ENCODE results near the gene CACNA1E. TPM values are rescaled to one million over a fixed set of nuclear protein-coding genes. Genes with fewer than 3 reads are reported as not detected.

Gene CACNA1E
- total RNA-seq, 1 experiment from 2014 or later, result 0.46 TPM

- no CpG with 5 or more reads among the region's 5 CpGs for WGBS (ENCODE audit: extremely low coverage, insufficient read length, low lambda C conversion rate)
- H3K9me3 Mint-ChIP-seq, result no peaks in the 10 kb centered on the region
- no peak overlapping the region for H2BK5ac ChIP-seq (ENCODE audit: insufficient read length, low read length)
- H3K4me1 Mint-ChIP-seq, result peaks cover 20 to 25% of the 10 kb centered on the region in 2 experiments
- H3K23me2 ChIP-seq (ENCODE audit: insufficient read length, low read depth, low read length, poor library complexity, severe bottlenecking), result no peaks in the 10 kb centered on the region
- peaks cover 4% of the 10 kb centered on the region; the same call in 1 of the 2 replicates for H3K27me3 Mint-ChIP-seq (ENCODE audit: low read depth)
- no peak overlapping the region for H2BK120ac ChIP-seq (ENCODE audit: low read depth, low read length, poor library complexity, severe bottlenecking)
- H4K20me1 ChIP-seq (ENCODE audit: control insufficient read depth, insufficient read depth, insufficient read length), result no peaks in the 10 kb centered on the region
- no peak overlapping the region for H3K14ac ChIP-seq (ENCODE audit: insufficient read depth, low read length)
- H3K4me1 ChIP-seq (ENCODE audit: insufficient read depth, low read length), result no peaks in the 10 kb centered on the region
- no peak overlapping the region for H3T11ph ChIP-seq (ENCODE audit: low read length)
- H3K4me2 ChIP-seq (ENCODE audit: insufficient read depth, insufficient read length, low read length), result no peak overlapping the region
- no peak overlapping the region for H2AFZ ChIP-seq (ENCODE audit: low read length)
- no peak overlapping the region for H4K5ac ChIP-seq (ENCODE audit: insufficient read length, low read depth, low read length)
- H3K27me3 ChIP-seq (ENCODE audit: insufficient read depth, low read length), result no peaks in the 10 kb centered on the region
- no peaks in the 10 kb centered on the region for H3K36me3 Mint-ChIP-seq (ENCODE audit: insufficient read depth in 1 of 3, low read depth in 3 of 3)
- no peaks in the 10 kb centered on the region for H3K79me1 ChIP-seq (ENCODE audit: insufficient read depth, low read depth, low read length, poor library complexity, severe bottlenecking)
- no peak overlapping the region for H2BK20ac ChIP-seq (ENCODE audit: low read depth, low read length, poor library complexity, severe bottlenecking)
- no peak overlapping the region for H3K56ac ChIP-seq (ENCODE audit: insufficient read length, low read depth, low read length)
- H3K4ac ChIP-seq (ENCODE audit: low read depth, low read length), result no peak overlapping the region
- no peak overlapping the region for H3K27ac Mint-ChIP-seq
- DNase-seq, result peak; percentile 8
- no peaks in the 10 kb centered on the region for H3K79me2 ChIP-seq (ENCODE audit: insufficient read depth, low read length)
- no peak overlapping the region for H3K27ac ChIP-seq (ENCODE audit: insufficient read length, low read depth, low read length)
- no peak overlapping the region for H4K91ac ChIP-seq (ENCODE audit: insufficient read length, low read depth, low read length)
- no peak overlapping the region for H3K4me3 Mint-ChIP-seq
- TF ChIP-seq, protein P1, sequence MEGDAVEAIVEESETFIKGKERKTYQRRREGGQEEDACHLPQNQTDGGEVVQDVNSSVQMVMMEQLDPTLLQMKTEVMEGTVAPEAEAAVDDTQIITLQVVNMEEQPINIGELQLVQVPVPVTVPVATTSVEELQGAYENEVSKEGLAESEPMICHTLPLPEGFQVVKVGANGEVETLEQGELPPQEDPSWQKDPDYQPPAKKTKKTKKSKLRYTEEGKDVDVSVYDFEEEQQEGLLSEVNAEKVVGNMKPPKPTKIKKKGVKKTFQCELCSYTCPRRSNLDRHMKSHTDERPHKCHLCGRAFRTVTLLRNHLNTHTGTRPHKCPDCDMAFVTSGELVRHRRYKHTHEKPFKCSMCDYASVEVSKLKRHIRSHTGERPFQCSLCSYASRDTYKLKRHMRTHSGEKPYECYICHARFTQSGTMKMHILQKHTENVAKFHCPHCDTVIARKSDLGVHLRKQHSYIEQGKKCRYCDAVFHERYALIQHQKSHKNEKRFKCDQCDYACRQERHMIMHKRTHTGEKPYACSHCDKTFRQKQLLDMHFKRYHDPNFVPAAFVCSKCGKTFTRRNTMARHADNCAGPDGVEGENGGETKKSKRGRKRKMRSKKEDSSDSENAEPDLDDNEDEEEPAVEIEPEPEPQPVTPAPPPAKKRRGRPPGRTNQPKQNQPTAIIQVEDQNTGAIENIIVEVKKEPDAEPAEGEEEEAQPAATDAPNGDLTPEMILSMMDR (conservative IDR thresholded peaks at IDR 0.05), result no peak
- no peak overlapping the region for H2BK15ac ChIP-seq (ENCODE audit: low read depth, low read length)
- H4K8ac ChIP-seq (replicated peaks; ENCODE audit: insufficient read length, low read depth, low read length), result no peak overlapping the region
- H3K18ac ChIP-seq (ENCODE audit: insufficient read length, low read depth, low read length), result no peak overlapping the region
- H3K9ac ChIP-seq (ENCODE audit: extremely low read depth, insufficient read length, low read length), result no peak overlapping the region
- H3K23ac ChIP-seq (ENCODE audit: insufficient read length, low read depth, low read length), result no peak overlapping the region
- no peak overlapping the region for H2AK5ac ChIP-seq (ENCODE audit: insufficient read length, low read length)
- H2BK12ac ChIP-seq (ENCODE audit: insufficient read length, low read depth, low read length), result no peak overlapping the region
- no peaks in the 10 kb centered on the region for H3K9me3 ChIP-seq (ENCODE audit: control insufficient read depth, low read depth, low read length)
These were observed 111.2 kb downstream of the CACNA1E start for GRCh38 chr1:181594553-181594952.
